ENCODE results near the gene RFC5.

The RFC5 gene

GRCh38 chr12:118032188-118032587 is 15.7 kb downstream of the RFC5 start:
- CTCF ChIA-PET, result interaction anchor here (0.5 to 1.9 kb wide), 3 partner anchors 31 to 158 kb away, joined by 3 to 8 read pairs (median 5); no protein-coding TSS in a partner anchor
- POLR2A ChIA-PET, result no interaction called here
- no peak for DNase-seq (ENCODE audit: extremely low spot score)
- no peak for TF ChIP-seq PKNOX1 (IDR thresholded peaks at IDR 0.05)
- no peak for TF ChIP-seq BHLHE40 (IDR thresholded peaks at IDR 0.05; ENCODE audit: borderline replicate concordance)
- no peak for TF ChIP-seq ARNT (IDR thresholded peaks at IDR 0.05)
- TF ChIP-seq FOXM1 (IDR thresholded peaks at IDR 0.05; ENCODE audit: borderline replicate concordance), result no peak
- no peak for TF ChIP-seq L3MBTL2 (conservative IDR thresholded peaks at IDR 0.05)
- no peak for TF ChIP-seq SP1 (IDR thresholded peaks at IDR 0.05)
- no peak for TF ChIP-seq ZNF384 (IDR thresholded peaks at IDR 0.05)
- no peak for TF ChIP-seq HDGF (IDR thresholded peaks at IDR 0.05; ENCODE audit: borderline replicate concordance)
- no peak for TF ChIP-seq SUZ12 (IDR thresholded peaks at IDR 0.05)

- CTCF ChIA-PET, result interaction anchor here (1.9 kb wide), 1 partner anchor 159 kb away, joined by 8 read pairs; no protein-coding TSS in a partner anchor
- no peak for DNase-seq (ENCODE audit: extremely low spot score)
- TF ChIP-seq BHLHE40 (IDR thresholded peaks at IDR 0.05; ENCODE audit: borderline replicate concordance) (no peak), ELF4 (IDR thresholded peaks at IDR 0.05) (no peak), ARNT (IDR thresholded peaks at IDR 0.05) (no peak), LEF1 (IDR thresholded peaks at IDR 0.05; ENCODE audit: borderline replicate concordance) (no peak), FOXM1 (IDR thresholded peaks at IDR 0.05; ENCODE audit: borderline replicate concordance) (no peak), TARDBP (IDR thresholded peaks at IDR 0.05) (no peak), L3MBTL2 (conservative IDR thresholded peaks at IDR 0.05) (no peak), NFRKB (IDR thresholded peaks at IDR 0.05) (no peak), CTBP1 (IDR thresholded peaks at IDR 0.05; ENCODE audit: borderline replicate concordance) (no peak), HDGF (IDR thresholded peaks at IDR 0.05; ENCODE audit: borderline replicate concordance) (no peak), ZNF384 (IDR thresholded peaks at IDR 0.05) (no peak), PKNOX1 (IDR thresholded peaks at IDR 0.05) (no peak), FOXK2 (IDR thresholded peaks at IDR 0.05) (no peak), SUZ12 (IDR thresholded peaks at IDR 0.05) (no peak), FOXA1 (IDR thresholded peaks at IDR 0.05) (no peak), SP1 (IDR thresholded peaks at IDR 0.05) (no peak)
- POLR2A ChIA-PET, result no interaction called here
Measured at GRCh38 chr12:118033323-118033722, 16.8 kb downstream of the RFC5 start.

GRCh38 chr12:118033902-118034301 is 17.4 kb downstream of the RFC5 start:
- TF ChIP-seq ZNF384 (IDR thresholded peaks at IDR 0.05), result no peak
- TF ChIP-seq PKNOX1 (IDR thresholded peaks at IDR 0.05), result no peak
- no peak for TF ChIP-seq SUZ12 (IDR thresholded peaks at IDR 0.05)
- no peak for TF ChIP-seq ELF4 (IDR thresholded peaks at IDR 0.05)
- no peak for TF ChIP-seq CTBP1 (IDR thresholded peaks at IDR 0.05; ENCODE audit: borderline replicate concordance)
- no peak for TF ChIP-seq HDGF (IDR thresholded peaks at IDR 0.05; ENCODE audit: borderline replicate concordance)
- TF ChIP-seq ARNT (IDR thresholded peaks at IDR 0.05), result no peak
- no peak for TF ChIP-seq FOXK2 (IDR thresholded peaks at IDR 0.05)
- POLR2A ChIA-PET, result no interaction called here
- CTCF ChIA-PET, result interaction anchor here (1.1 to 2.0 kb wide), 2 partner anchors 155 to 159 kb away, joined by 3 to 7 read pairs; no protein-coding TSS in a partner anchor
- DNase-seq (ENCODE audit: extremely low spot score), result no peak

GRCh38 chr12:118034429-118035189 is 18.1 kb downstream of the RFC5 start:
- no peak for DNase-seq (ENCODE audit: extremely low spot score)
- TF ChIP-seq ELF4 (IDR thresholded peaks at IDR 0.05) (no peak), NFRKB (IDR thresholded peaks at IDR 0.05) (no peak), ARNT (IDR thresholded peaks at IDR 0.05) (no peak), LEF1 (IDR thresholded peaks at IDR 0.05; ENCODE audit: borderline replicate concordance) (no peak), ZNF384 (IDR thresholded peaks at IDR 0.05) (no peak)
- ChIA-PET CTCF (interaction anchor here (1.1 to 2.0 kb wide), 3 partner anchors 73 to 160 kb away, joined by 3 to 7 read pairs (median 4); no protein-coding TSS in a partner anchor), POLR2A (no interaction called here)

GRCh38 chr12:118035190-118036041 is 18.9 kb downstream of the RFC5 start:
- ChIA-PET CTCF (interaction anchor here (1.6 to 2.0 kb wide), 2 partner anchors 74 to 160 kb away, joined by 4 to 7 read pairs; no protein-coding TSS in a partner anchor), POLR2A (no interaction called here)
- no peak for TF ChIP-seq NFRKB (IDR thresholded peaks at IDR 0.05)
- no peak for TF ChIP-seq ELF4 (IDR thresholded peaks at IDR 0.05)
- no peak for TF ChIP-seq ZNF384 (IDR thresholded peaks at IDR 0.05)
- no peak for TF ChIP-seq CTBP1 (IDR thresholded peaks at IDR 0.05; ENCODE audit: borderline replicate concordance)
- no peak for TF ChIP-seq SUZ12 (IDR thresholded peaks at IDR 0.05)
- TF ChIP-seq TARDBP (IDR thresholded peaks at IDR 0.05), result no peak
- no peak for TF ChIP-seq L3MBTL2 (conservative IDR thresholded peaks at IDR 0.05)
- no peak for TF ChIP-seq SP1 (IDR thresholded peaks at IDR 0.05)
- DNase-seq (ENCODE audit: extremely low spot score), result no peak
